ENCODE results near the gene ERCC8. TPM values are rescaled to one million over a fixed set of nuclear protein-coding genes. Genes with fewer than 3 reads are reported as not detected.

Gene ERCC8
- total and polyA plus RNA-seq, 5 donors, result 5.1 to 9.6 (median 8.0) TPM

- 54% methylated on average over 5 of the region's 5 CpGs for WGBS
- intact Hi-C loops (cut with DNase I), result no loop called here
- no peak overlapping the region for H3K4me3 ChIP-seq (ENCODE audit: low read length)
- DNase-seq, result no peak
- ATAC-seq, result no peak
- H3K27me3 ChIP-seq (ENCODE audit: control insufficient read depth, insufficient read depth), result no peaks in the 10 kb centered on the region
- H3K27ac ChIP-seq (ENCODE audit: low read length), result no peak overlapping the region
- H3K4me1 ChIP-seq (ENCODE audit: control insufficient read depth, insufficient read depth, low read length), result no peaks in the 10 kb centered on the region
- no peaks in the 10 kb centered on the region for H3K9me3 ChIP-seq (ENCODE audit: control insufficient read depth, low read length)
These were observed 109.3 kb downstream of the ERCC8 start for GRCh38 chr5:60835554-60835953.

- no peak for DNase-seq
- no peak for ATAC-seq
- intact Hi-C loops (cut with DNase I), result loop anchor here in 1 of 4 donors (2.0 kb wide), 1 partner anchor 19 kb away; no protein-coding TSS in a partner anchor
- Histone ChIP-seq H3K4me1 (ENCODE audit: control insufficient read depth, insufficient read depth, low read length) (no peaks in the 10 kb centered on the region), H3K4me3 (ENCODE audit: low read length) (no peak overlapping the region), H3K27ac (ENCODE audit: low read length) (no peak overlapping the region), H3K27me3 (ENCODE audit: control insufficient read depth, insufficient read depth) (no peaks in the 10 kb centered on the region), H3K9me3 (ENCODE audit: control insufficient read depth, low read length) (no peaks in the 10 kb centered on the region)
These were observed 111.3 kb downstream of the ERCC8 start for GRCh38 chr5:60833520-60833919.

- no peaks in the 10 kb centered on the region for H3K27me3 ChIP-seq (ENCODE audit: control insufficient read depth, insufficient read depth)
- intact Hi-C loops (cut with DNase I), result no loop called here
- DNase-seq (no peak), ATAC-seq (no peak)
- H3K4me3 ChIP-seq (ENCODE audit: low read length), result no peak overlapping the region
- H3K27ac ChIP-seq (ENCODE audit: low read length), result no peak overlapping the region
- H3K4me1 ChIP-seq (ENCODE audit: control insufficient read depth, insufficient read depth, low read length), result no peaks in the 10 kb centered on the region
- H3K9me3 ChIP-seq (ENCODE audit: control insufficient read depth, low read length), result no peaks in the 10 kb centered on the region
These were observed 114.2 kb downstream of the ERCC8 start for GRCh38 chr5:60830581-60831127.

GRCh38 chr5:60829490-60830266 is 115.2 kb downstream of the ERCC8 start:
- no peaks in the 10 kb centered on the region for H3K9me3 ChIP-seq (ENCODE audit: control insufficient read depth, low read length)
- no peak overlapping the region for H3K4me3 ChIP-seq (ENCODE audit: low read length)
- no peak for ATAC-seq
- WGBS, result 66% methylated on average over 2 of the region's 2 CpGs
- intact Hi-C loops (cut with DNase I), result no loop called here
- no peaks in the 10 kb centered on the region for H3K4me1 ChIP-seq (ENCODE audit: control insufficient read depth, insufficient read depth, low read length)
- no peak for DNase-seq
- no peaks in the 10 kb centered on the region for H3K27me3 ChIP-seq (ENCODE audit: control insufficient read depth, insufficient read depth)
- H3K27ac ChIP-seq (ENCODE audit: low read length), result no peak overlapping the region

- intact Hi-C loops (cut with DNase I), result no loop called here
- H3K9me3 ChIP-seq (ENCODE audit: control insufficient read depth, low read length), result no peaks in the 10 kb centered on the region
- WGBS, result 86% methylated on average over 1 of the region's 1 CpG
- H3K4me3 ChIP-seq (ENCODE audit: low read length), result no peak overlapping the region
- no peaks in the 10 kb centered on the region for H3K27me3 ChIP-seq (ENCODE audit: control insufficient read depth, insufficient read depth)
- H3K27ac ChIP-seq (ENCODE audit: low read length), result no peak overlapping the region
- H3K4me1 ChIP-seq (ENCODE audit: control insufficient read depth, insufficient read depth, low read length), result no peaks in the 10 kb centered on the region
- DNase-seq (no peak), ATAC-seq (no peak)
These were observed 117.7 kb downstream of the ERCC8 start for GRCh38 chr5:60827201-60827600.

GRCh38 chr5:60826653-60827052 is 118.2 kb downstream of the ERCC8 start:
- Histone ChIP-seq H3K4me3 (ENCODE audit: low read length) (no peak overlapping the region), H3K27me3 (ENCODE audit: control insufficient read depth, insufficient read depth) (no peaks in the 10 kb centered on the region), H3K4me1 (ENCODE audit: control insufficient read depth, insufficient read depth, low read length) (no peaks in the 10 kb centered on the region), H3K9me3 (ENCODE audit: control insufficient read depth, low read length) (no peaks in the 10 kb centered on the region), H3K27ac (ENCODE audit: low read length) (no peak overlapping the region)
- no peak for ATAC-seq
- DNase-seq, result no peak
- intact Hi-C loops (cut with DNase I), result no loop called here

Other genes with a start within 250 kb of the ERCC8 start
- under 1 TPM in 2 of 4 donors, not detected in 2; 0.24 to 0.54 TPM for gene DEPDC1B, start 244.9 kb downstream of the ERCC8 start, total RNA-seq
- gene DEPDC1B, start 244.9 kb downstream of the ERCC8 start, polyA plus RNA-seq, result 0.05 TPM
- under 1 TPM; 0.29 to 0.97 (median 0.36) TPM for gene ELOVL7, start 100.8 kb downstream of the ERCC8 start, total RNA-seq
- 0.63 TPM for gene ELOVL7, start 100.8 kb downstream of the ERCC8 start, polyA plus RNA-seq
- gene NDUFAF2, start 135 bp upstream of the ERCC8 start, total RNA-seq, result 10 to 100 TPM; 32.0 to 38.8 (median 34.6) TPM
- 74.6 TPM for gene NDUFAF2, start 135 bp upstream of the ERCC8 start, polyA plus RNA-seq
- 10 to 100 TPM; 21.0 to 30.3 (median 27.3) TPM for gene SMIM15, start 217.4 kb upstream of the ERCC8 start, total RNA-seq
- gene SMIM15, start 217.4 kb upstream of the ERCC8 start, polyA plus RNA-seq, result 14.2 TPM

All from right cardiac atrium (tissue), 5 donors.